MM.1S (cell line): Measurements from ENCODE around the gene CARD11.

ENCODE experiments used
- EZH2 ChIP-seq: fragments of 300-600 bp; sonication (generic); optimal IDR thresholded peaks from 2 replicates; pipeline ENCODE3; 2017; ENCODE audit warnings: low read depth, mild to moderate bottlenecking, antibody characterized with exemption, low read length, mixed read lengths
- TF ChIP-seq, protein P1 (sequence below): fragments of 300-600 bp; sonication (generic); IDR thresholded peaks from 2 replicates; pipeline ENCODE4 v1.5.1; 2016; ENCODE audit warnings: antibody characterized with exemption, low read length, mixed read lengths

DNA sequence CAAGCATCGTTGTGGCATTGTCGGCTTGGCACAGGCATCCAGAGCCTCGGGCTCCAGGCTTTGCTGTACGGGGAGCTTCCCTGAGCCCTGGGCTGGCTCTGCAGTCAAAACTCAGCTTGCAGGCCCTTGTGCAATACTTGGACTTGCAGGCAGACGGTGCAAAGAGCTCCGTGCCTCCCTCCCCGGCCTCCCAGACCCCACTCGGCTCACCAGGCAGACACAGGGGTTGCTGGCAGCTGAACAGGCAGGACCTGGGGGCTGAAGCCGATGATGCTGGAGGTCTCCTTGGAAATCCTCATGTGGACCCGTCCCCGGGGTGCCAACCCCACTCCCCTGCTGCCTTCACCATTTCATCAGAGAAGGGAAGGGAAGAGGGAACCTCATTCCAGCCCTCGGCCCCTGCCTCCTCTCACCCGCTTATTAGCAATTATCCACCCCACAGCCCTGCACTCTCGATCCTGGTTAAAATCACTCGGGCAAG lies 139.9 kb downstream of the CARD11 start:
- TF ChIP-seq, protein P1, sequence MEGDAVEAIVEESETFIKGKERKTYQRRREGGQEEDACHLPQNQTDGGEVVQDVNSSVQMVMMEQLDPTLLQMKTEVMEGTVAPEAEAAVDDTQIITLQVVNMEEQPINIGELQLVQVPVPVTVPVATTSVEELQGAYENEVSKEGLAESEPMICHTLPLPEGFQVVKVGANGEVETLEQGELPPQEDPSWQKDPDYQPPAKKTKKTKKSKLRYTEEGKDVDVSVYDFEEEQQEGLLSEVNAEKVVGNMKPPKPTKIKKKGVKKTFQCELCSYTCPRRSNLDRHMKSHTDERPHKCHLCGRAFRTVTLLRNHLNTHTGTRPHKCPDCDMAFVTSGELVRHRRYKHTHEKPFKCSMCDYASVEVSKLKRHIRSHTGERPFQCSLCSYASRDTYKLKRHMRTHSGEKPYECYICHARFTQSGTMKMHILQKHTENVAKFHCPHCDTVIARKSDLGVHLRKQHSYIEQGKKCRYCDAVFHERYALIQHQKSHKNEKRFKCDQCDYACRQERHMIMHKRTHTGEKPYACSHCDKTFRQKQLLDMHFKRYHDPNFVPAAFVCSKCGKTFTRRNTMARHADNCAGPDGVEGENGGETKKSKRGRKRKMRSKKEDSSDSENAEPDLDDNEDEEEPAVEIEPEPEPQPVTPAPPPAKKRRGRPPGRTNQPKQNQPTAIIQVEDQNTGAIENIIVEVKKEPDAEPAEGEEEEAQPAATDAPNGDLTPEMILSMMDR = no peak
- no peak for TF ChIP-seq EZH2
